Memory B cell (primary cell): ENCODE results near the gene C1QTNF6.
"Not testable (repeated sequence)": the region's sequence is repeated elsewhere in the genome, so short reads cannot be mapped to it uniquely, and the experiment has no call there.

Experiments used
- ATAC-seq: fragments of 150-1000 bp; cut with Tn5 transposase; 2 replicates; pipeline ENCODE4 v1.10.0; 2021; ENCODE audit warnings: low read depth, mild to moderate bottlenecking, moderate library complexity
- DNase-seq, 2 donors: peaks; one replicate each; pipeline ENCODE4 v3.0.0; 2022; ENCODE audit warnings: low spot score in 2 of 2
- H3K27ac Mint-ChIP-seq: one replicate; pipeline ENCODE4 v1.8.0; 2022; ENCODE audit warnings: mild to moderate bottlenecking, moderate library complexity, mixed read lengths
- H3K27me3 Mint-ChIP-seq: one replicate; pipeline ENCODE4 v1.8.0; 2022; ENCODE audit warnings: mixed read lengths
- H3K36me3 Mint-ChIP-seq: one replicate; pipeline ENCODE4 v1.8.0; 2022; ENCODE audit warnings: mild to moderate bottlenecking, mixed read lengths
- H3K4me1 Mint-ChIP-seq: one replicate; pipeline ENCODE4 v1.8.0; 2022; ENCODE audit warnings: mixed read lengths
- H3K4me3 Mint-ChIP-seq: one replicate; pipeline ENCODE4 v1.8.0; 2022; ENCODE audit warnings: mild to moderate bottlenecking, moderate library complexity, mixed read lengths
- H3K9me3 Mint-ChIP-seq: one replicate; pipeline ENCODE4 v1.8.0; 2022; ENCODE audit warnings: mixed read lengths

Gene C1QTNF6

GRCh38 chr22:37206118-37206840 is 18.2 kb upstream of the C1QTNF6 start:
- no peaks in the 10 kb centered on the region for H3K9me3 Mint-ChIP-seq
- DNase-seq: no peak
- H3K27ac Mint-ChIP-seq: no peak overlapping the region
- H3K4me3 Mint-ChIP-seq: no peak overlapping the region
- no peaks in the 10 kb centered on the region for H3K36me3 Mint-ChIP-seq
- no peaks in the 10 kb centered on the region for H3K27me3 Mint-ChIP-seq
- peaks cover 13% of the 10 kb centered on the region for H3K4me1 Mint-ChIP-seq
- ATAC-seq: no peak

GRCh38 chr22:37205046-37205445 is 17.0 kb upstream of the C1QTNF6 start:
- no peak for ATAC-seq
- DNase-seq: no peak
- no peak overlapping the region for H3K4me3 Mint-ChIP-seq
- no peaks in the 10 kb centered on the region for H3K27me3 Mint-ChIP-seq
- peak overlapping the region; percentile 4 for H3K27ac Mint-ChIP-seq
- H3K9me3 Mint-ChIP-seq: no peaks in the 10 kb centered on the region
- H3K36me3 Mint-ChIP-seq: no peaks in the 10 kb centered on the region
- peaks cover 20% of the 10 kb centered on the region for H3K4me1 Mint-ChIP-seq

GRCh38 chr22:37204045-37204655 is 16.1 kb upstream of the C1QTNF6 start:
- no peak for ATAC-seq
- peaks cover 20% of the 10 kb centered on the region for H3K4me1 Mint-ChIP-seq
- no peaks in the 10 kb centered on the region for H3K27me3 Mint-ChIP-seq
- H3K36me3 Mint-ChIP-seq: no peaks in the 10 kb centered on the region
- no peak for DNase-seq
- no peak overlapping the region for H3K4me3 Mint-ChIP-seq
- no peak overlapping the region for H3K27ac Mint-ChIP-seq
- H3K9me3 Mint-ChIP-seq: no peaks in the 10 kb centered on the region

GRCh38 chr22:37203354-37204044 is 15.5 kb upstream of the C1QTNF6 start:
- Mint-ChIP-seq H3K4me3 (no peak overlapping the region), H3K27me3 (no peaks in the 10 kb centered on the region), H3K27ac (no peak overlapping the region), H3K36me3 (no peaks in the 10 kb centered on the region), H3K9me3 (no peaks in the 10 kb centered on the region), H3K4me1 (peaks cover 21% of the 10 kb centered on the region)
- no peak for ATAC-seq
- no peak for DNase-seq

- ATAC-seq (no peak), DNase-seq (no peak)
- no peak overlapping the region for H3K4me3 Mint-ChIP-seq
- no peaks in the 10 kb centered on the region for H3K9me3 Mint-ChIP-seq
- H3K4me1 Mint-ChIP-seq: peaks cover 24% of the 10 kb centered on the region
- H3K27me3 Mint-ChIP-seq: no peaks in the 10 kb centered on the region
- no peak overlapping the region for H3K27ac Mint-ChIP-seq
- H3K36me3 Mint-ChIP-seq: no peaks in the 10 kb centered on the region
These were observed 14.7 kb upstream of the C1QTNF6 start for GRCh38 chr22:37202716-37203115.

- no peaks in the 10 kb centered on the region for H3K36me3 Mint-ChIP-seq
- H3K4me3 Mint-ChIP-seq: no peak overlapping the region
- DNase-seq (no peak), ATAC-seq (no peak)
- H3K27ac Mint-ChIP-seq: no peak overlapping the region
- no peaks in the 10 kb centered on the region for H3K27me3 Mint-ChIP-seq
- H3K4me1 Mint-ChIP-seq: peaks cover 24% of the 10 kb centered on the region
- no peaks in the 10 kb centered on the region for H3K9me3 Mint-ChIP-seq
These were observed 14.0 kb upstream of the C1QTNF6 start for GRCh38 chr22:37202001-37202555.

- peaks cover 24% of the 10 kb centered on the region for H3K4me1 Mint-ChIP-seq
- not testable (repeated sequence) for DNase-seq, ATAC-seq, H3K27ac Mint-ChIP-seq, H3K36me3 Mint-ChIP-seq, H3K27me3 Mint-ChIP-seq, H3K9me3 Mint-ChIP-seq, H3K4me3 Mint-ChIP-seq
These were observed 13.4 kb upstream of the C1QTNF6 start for GRCh38 chr22:37201443-37201820.

- Mint-ChIP-seq H3K4me3 (peak overlapping the region; percentile 94), H3K36me3 (no peaks in the 10 kb centered on the region), H3K4me1 (peaks cover 20% of the 10 kb centered on the region), H3K27ac (peak overlapping the region; percentile 90), H3K9me3 (no peaks in the 10 kb centered on the region), H3K27me3 (no peaks in the 10 kb centered on the region)
- no peak for DNase-seq
- no peak for ATAC-seq
These were observed 11.7 kb upstream of the C1QTNF6 start for GRCh38 chr22:37199760-37200108.

- H3K4me1 Mint-ChIP-seq: peaks cover 20% of the 10 kb centered on the region
- peak; percentile 100 for DNase-seq
- no peaks in the 10 kb centered on the region for H3K9me3 Mint-ChIP-seq
- H3K36me3 Mint-ChIP-seq: no peaks in the 10 kb centered on the region
- peak; percentile 91 for ATAC-seq
- H3K4me3 Mint-ChIP-seq: peak overlapping the region; percentile 94
- peak overlapping the region; percentile 90 for H3K27ac Mint-ChIP-seq
- no peaks in the 10 kb centered on the region for H3K27me3 Mint-ChIP-seq
These were observed 11.2 kb upstream of the C1QTNF6 start for GRCh38 chr22:37199103-37199759.

GRCh38 chr22:37198258-37199102 is 10.4 kb upstream of the C1QTNF6 start:
- H3K27me3 Mint-ChIP-seq: no peaks in the 10 kb centered on the region
- peaks cover 23% of the 10 kb centered on the region for H3K4me1 Mint-ChIP-seq
- peak overlapping the region; percentile 90 for H3K27ac Mint-ChIP-seq
- ATAC-seq: peak; percentile 46
- H3K9me3 Mint-ChIP-seq: no peaks in the 10 kb centered on the region
- H3K4me3 Mint-ChIP-seq: peak overlapping the region; percentile 94
- no peaks in the 10 kb centered on the region for H3K36me3 Mint-ChIP-seq
- DNase-seq: peak; percentile 90 to 97

- peak overlapping the region; percentile 94 for H3K4me3 Mint-ChIP-seq
- peaks cover 20% of the 10 kb centered on the region for H3K4me1 Mint-ChIP-seq
- no peaks in the 10 kb centered on the region for H3K9me3 Mint-ChIP-seq
- no peak for ATAC-seq
- no peak for DNase-seq
- H3K27me3 Mint-ChIP-seq: no peaks in the 10 kb centered on the region
- H3K36me3 Mint-ChIP-seq: no peaks in the 10 kb centered on the region
- peak overlapping the region; percentile 90 for H3K27ac Mint-ChIP-seq
These were observed 9.6 kb upstream of the C1QTNF6 start for GRCh38 chr22:37197451-37198257.

- Mint-ChIP-seq H3K4me1 (peaks cover 17% of the 10 kb centered on the region), H3K27ac (no peak overlapping the region), H3K4me3 (no peak overlapping the region), H3K27me3 (no peaks in the 10 kb centered on the region), H3K36me3 (no peaks in the 10 kb centered on the region), H3K9me3 (no peaks in the 10 kb centered on the region)
- DNase-seq (no peak), ATAC-seq (no peak)
These were observed 8.7 kb upstream of the C1QTNF6 start for GRCh38 chr22:37196539-37197450.
